Measurements from ENCODE around the gene PLCG2. TPM values are rescaled to one million over a fixed set of nuclear protein-coding genes. Genes with fewer than 3 reads are reported as not detected.

PLCG2 gene
- total and polyA plus RNA-seq, 12 donors = 2.4 to 18.2 (median 6.2) TPM

GRCh38 chr16:81907681-81908080 lies 128.6 kb downstream of the PLCG2 start:
- no peak for DNase-seq
- no peaks in the 10 kb centered on the region for H3K4me1 ChIP-seq
- no peaks in the 10 kb centered on the region for H3K9me3 ChIP-seq
- no peak for ATAC-seq
- WGBS, 2 donors = 81 to 83% methylated on average over 8 of the region's 8 CpGs
- peaks cover 0 to 68% (median 0%) of the 10 kb centered on the region in 9 donors for H3K36me3 ChIP-seq
- intact Hi-C loops (cut with DNase I) = no loop called here
- no peak overlapping the region for H3K27ac ChIP-seq
- no peak overlapping the region for H3K4me3 ChIP-seq
- TF ChIP-seq CTCF (IDR thresholded peaks at IDR 0.05) = no peak
- H3K27me3 ChIP-seq = no peaks in the 10 kb centered on the region

DNA sequence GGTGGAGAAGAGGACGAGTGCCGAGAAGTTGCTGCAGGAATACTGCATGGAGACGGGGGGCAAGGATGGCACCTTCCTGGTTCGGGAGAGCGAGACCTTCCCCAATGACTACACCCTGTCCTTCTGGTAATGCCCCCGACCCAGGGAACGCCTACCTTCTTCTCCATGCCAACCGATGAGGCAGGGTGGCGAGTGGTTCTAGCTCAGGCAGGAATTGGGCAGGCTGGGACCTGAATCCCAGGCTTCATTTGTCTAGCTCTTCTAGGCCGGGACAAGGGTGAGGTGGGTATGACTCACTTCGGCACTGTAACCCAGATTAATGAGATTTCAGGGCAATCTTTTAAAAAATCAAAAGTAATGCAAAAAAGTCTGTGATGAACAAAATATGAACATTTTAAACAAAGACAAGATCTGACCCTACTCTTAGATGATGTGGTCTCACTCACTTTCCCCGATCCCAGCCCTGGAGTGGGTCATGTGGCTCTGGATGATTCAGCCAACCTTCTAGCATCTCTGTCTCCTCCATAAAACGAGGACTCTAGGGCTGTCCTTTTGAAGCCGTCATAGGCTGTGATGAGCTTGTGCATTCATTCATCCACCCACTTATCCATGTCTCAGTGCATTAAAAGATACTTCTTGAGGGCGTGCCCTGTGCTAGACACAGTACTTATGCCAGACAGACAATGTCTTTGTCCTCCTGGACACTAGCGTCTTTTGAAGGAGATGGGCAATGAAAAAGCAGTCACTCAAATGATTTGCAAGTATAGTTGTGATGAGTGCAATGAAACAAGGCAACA lies 129.6 kb downstream of the PLCG2 start:
- no peak for DNase-seq
- no peak for TF ChIP-seq CTCF (IDR thresholded peaks at IDR 0.05)
- H3K9me3 ChIP-seq = no peaks in the 10 kb centered on the region
- 92 to 93% methylated on average over 16 of the region's 16 CpGs for WGBS, 2 donors
- H3K36me3 ChIP-seq = peaks cover 0 to 68% (median 0%) of the 10 kb centered on the region in 9 donors
- intact Hi-C loops (cut with DNase I) = no loop called here
- H3K27ac ChIP-seq = no peak overlapping the region
- no peaks in the 10 kb centered on the region for H3K27me3 ChIP-seq
- no peak overlapping the region for H3K4me3 ChIP-seq
- no peaks in the 10 kb centered on the region for H3K4me1 ChIP-seq
- ATAC-seq = no peak

GRCh38 chr16:81910366-81910885 lies 131.3 kb downstream of the PLCG2 start:
- ATAC-seq = no peak
- Histone ChIP-seq H3K4me1 (no peaks in the 10 kb centered on the region), H3K27ac (no peak overlapping the region), H3K27me3 (no peaks in the 10 kb centered on the region), H3K4me3 (no peak overlapping the region), H3K9me3 (no peaks in the 10 kb centered on the region), H3K36me3 (peaks cover 0 to 76% (median 0%) of the 10 kb centered on the region in 9 donors)
- TF ChIP-seq CTCF (IDR thresholded peaks at IDR 0.05) = no peak
- 94 to 95% methylated on average over 28 of the region's 28 CpGs for WGBS, 2 donors
- no peak for DNase-seq
- intact Hi-C loops (cut with DNase I) = no loop called here

GRCh38 chr16:81912395-81912794 lies 133.3 kb downstream of the PLCG2 start:
- Histone ChIP-seq H3K4me1 (no peaks in the 10 kb centered on the region), H3K4me3 (no peak overlapping the region), H3K9me3 (no peaks in the 10 kb centered on the region), H3K36me3 (peaks cover 0 to 63% (median 0%) of the 10 kb centered on the region in 9 donors), H3K27ac (no peak overlapping the region), H3K27me3 (no peaks in the 10 kb centered on the region)
- WGBS, 2 donors = 86% methylated on average over 14 of the region's 14 CpGs
- DNase-seq (no peak), ATAC-seq (no peak)
- TF ChIP-seq CTCF (IDR thresholded peaks at IDR 0.05) = no peak
- intact Hi-C loops (cut with DNase I) = no loop called here

Data from heart right ventricle (tissue), 16 donors.